ENCODE measurements around the gene CAMTA1. TPM values are rescaled to one million over a fixed set of nuclear protein-coding genes. Genes with fewer than 3 reads are reported as not detected.

The CAMTA1 gene
- polyA plus RNA-seq, 1 experiment, result 23.1 TPM

DNA sequence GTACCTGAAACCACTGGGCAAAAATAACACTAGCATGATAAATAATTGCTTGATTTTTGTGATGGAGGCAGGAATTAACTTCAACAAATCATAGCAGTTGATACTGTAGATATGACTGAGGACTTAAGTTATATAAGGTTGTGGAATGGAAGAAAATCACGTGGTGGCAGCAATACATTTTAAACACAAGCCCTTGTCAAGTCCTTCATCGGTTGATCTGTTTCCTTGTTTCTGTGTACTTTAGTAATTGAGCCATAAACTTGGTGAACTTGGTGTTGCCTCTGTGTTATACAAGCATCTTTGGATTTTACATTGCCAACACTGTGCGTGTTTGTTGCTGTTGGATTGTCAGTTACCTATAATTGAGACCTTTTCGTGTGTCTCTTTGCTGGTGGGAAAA is 114.4 kb downstream of the CAMTA1 start:
- no peaks in the 10 kb centered on the region for H3K36me3 ChIP-seq (ENCODE audit: control insufficient read depth, insufficient read depth, low read length)
- TF ChIP-seq, protein P1, sequence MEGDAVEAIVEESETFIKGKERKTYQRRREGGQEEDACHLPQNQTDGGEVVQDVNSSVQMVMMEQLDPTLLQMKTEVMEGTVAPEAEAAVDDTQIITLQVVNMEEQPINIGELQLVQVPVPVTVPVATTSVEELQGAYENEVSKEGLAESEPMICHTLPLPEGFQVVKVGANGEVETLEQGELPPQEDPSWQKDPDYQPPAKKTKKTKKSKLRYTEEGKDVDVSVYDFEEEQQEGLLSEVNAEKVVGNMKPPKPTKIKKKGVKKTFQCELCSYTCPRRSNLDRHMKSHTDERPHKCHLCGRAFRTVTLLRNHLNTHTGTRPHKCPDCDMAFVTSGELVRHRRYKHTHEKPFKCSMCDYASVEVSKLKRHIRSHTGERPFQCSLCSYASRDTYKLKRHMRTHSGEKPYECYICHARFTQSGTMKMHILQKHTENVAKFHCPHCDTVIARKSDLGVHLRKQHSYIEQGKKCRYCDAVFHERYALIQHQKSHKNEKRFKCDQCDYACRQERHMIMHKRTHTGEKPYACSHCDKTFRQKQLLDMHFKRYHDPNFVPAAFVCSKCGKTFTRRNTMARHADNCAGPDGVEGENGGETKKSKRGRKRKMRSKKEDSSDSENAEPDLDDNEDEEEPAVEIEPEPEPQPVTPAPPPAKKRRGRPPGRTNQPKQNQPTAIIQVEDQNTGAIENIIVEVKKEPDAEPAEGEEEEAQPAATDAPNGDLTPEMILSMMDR (IDR thresholded peaks at IDR 0.05; ENCODE audit: insufficient read depth, low read depth, low read length), result no peak
- ChIA-PET CTCF (interaction anchor here (0.6 to 1.2 kb wide), 2 partner anchors 9 to 59 kb away, joined by 3 to 8 read pairs; no protein-coding TSS in a partner anchor), POLR2A (no interaction called here)
- no peaks in the 10 kb centered on the region for H3K27me3 ChIP-seq (ENCODE audit: control insufficient read depth, insufficient read depth, low read length)
- DNase-seq (ENCODE audit: low read depth), result no peak
- H3K4me3 ChIP-seq (ENCODE audit: low read depth, low read length), result no peak overlapping the region

DNA sequence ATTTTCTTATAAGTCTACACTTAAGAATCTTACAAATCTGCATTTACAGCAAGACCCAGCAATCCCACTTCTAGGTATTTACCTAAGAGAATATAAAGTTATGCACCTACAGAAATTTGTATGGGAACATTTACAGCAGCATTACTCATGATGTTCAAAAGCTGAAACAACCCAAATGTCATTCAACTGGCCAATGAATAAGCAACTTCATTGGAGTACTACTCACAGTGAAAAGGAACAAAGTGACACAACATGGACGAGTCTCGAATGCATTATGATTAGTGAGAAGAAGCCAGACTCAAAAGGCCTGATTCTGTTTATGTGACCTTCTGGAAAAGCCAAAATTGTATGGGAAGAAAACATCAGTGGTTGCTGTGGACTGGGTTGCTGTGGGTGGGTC is 116.9 kb downstream of the CAMTA1 start:
- CTCF ChIA-PET, result no interaction called here
- POLR2A ChIA-PET, result no interaction called here

DNA sequence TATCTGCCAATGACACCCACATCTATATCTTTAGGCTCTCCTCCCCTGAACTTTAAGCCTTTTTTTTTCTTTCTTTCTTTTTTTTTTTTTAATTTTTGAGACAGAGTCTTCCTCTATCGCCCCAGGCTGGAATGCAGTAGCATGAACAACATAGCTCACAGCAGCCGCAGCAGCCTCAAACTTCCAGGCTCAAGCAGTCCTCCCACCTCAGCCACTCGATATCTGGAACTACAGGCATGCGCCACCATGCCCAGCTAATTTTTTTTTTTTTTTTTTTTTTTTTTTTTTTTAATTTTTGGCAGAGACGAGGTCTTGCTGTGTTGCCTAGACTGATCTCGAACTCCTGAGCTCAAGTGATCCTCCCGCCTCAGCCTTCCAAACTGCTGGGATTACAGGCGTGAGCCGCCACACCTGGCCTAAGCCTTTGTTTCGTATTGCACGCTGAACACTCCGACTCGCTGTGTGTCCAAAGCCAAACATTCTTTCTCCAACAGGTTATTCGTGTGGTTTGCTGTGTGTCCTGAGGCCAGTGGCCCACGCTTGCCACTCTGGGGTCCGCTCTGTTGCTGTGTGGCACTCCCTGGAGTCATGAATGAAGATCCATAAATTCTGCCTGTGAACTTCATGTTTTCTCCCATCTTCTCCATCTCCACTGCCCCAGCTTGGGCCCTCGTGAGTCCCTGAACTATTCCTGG is 119.4 kb downstream of the CAMTA1 start:
- DNase-seq (ENCODE audit: low read depth), result no peak
- H3K27me3 ChIP-seq (ENCODE audit: control insufficient read depth, insufficient read depth, low read length), result no peaks in the 10 kb centered on the region
- ChIA-PET POLR2A (interaction anchor here (0.6 to 0.7 kb wide), 3 partner anchors 45 to 158 kb away, joined by 3 to 7 read pairs (median 5); no protein-coding TSS in a partner anchor), CTCF (interaction anchor here (1.2 to 1.7 kb wide), 2 partner anchors 10 to 15 kb away, joined by 4 to 5 read pairs; no protein-coding TSS in a partner anchor)
- H3K4me3 ChIP-seq (ENCODE audit: low read depth, low read length), result no peak overlapping the region
- TF ChIP-seq, protein P1 (IDR thresholded peaks at IDR 0.05; ENCODE audit: insufficient read depth, low read depth, low read length), result no peak
- no peaks in the 10 kb centered on the region for H3K36me3 ChIP-seq (ENCODE audit: control insufficient read depth, insufficient read depth, low read length)

More for the DNA sequence above, 116.9 kb downstream of the CAMTA1 start:
- H3K4me3 ChIP-seq (ENCODE audit: low read depth, low read length), result no peak overlapping the region
- no peak for DNase-seq (ENCODE audit: low read depth)
- TF ChIP-seq, protein P1 (IDR thresholded peaks at IDR 0.05; ENCODE audit: insufficient read depth, low read depth, low read length), result no peak
- no peaks in the 10 kb centered on the region for H3K36me3 ChIP-seq (ENCODE audit: control insufficient read depth, insufficient read depth, low read length)
- H3K27me3 ChIP-seq (ENCODE audit: control insufficient read depth, insufficient read depth, low read length), result no peaks in the 10 kb centered on the region

DNA sequence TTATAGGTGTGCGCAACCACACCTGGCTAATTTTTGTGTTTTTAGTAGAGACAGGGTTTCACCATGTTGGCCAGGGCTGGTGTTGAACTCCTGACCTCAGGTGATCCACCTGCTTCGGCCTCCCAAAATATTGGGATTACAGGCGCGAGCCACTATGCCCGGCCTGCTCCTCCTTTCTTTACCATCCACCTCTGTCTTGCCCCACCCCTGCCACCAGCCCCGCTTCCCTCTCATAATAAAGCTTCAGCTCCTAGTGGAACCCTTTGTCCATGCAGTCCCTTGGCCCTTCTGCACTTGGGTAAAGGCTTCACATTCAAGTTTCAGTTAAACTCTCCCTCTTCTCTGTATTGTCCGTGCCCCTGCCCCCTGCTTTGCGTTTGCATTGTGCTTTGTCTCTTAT is 120.1 kb downstream of the CAMTA1 start:
- TF ChIP-seq, protein P1 (IDR thresholded peaks at IDR 0.05; ENCODE audit: insufficient read depth, low read depth, low read length), result no peak
- no peak overlapping the region for H3K4me3 ChIP-seq (ENCODE audit: low read depth, low read length)
- ChIA-PET CTCF (interaction anchor here (1.7 kb wide), 1 partner anchor 15 kb away, joined by 5 read pairs; no protein-coding TSS in a partner anchor), POLR2A (interaction anchor here (0.6 kb wide), 1 partner anchor 159 kb away, joined by 5 read pairs; no protein-coding TSS in a partner anchor)
- no peaks in the 10 kb centered on the region for H3K36me3 ChIP-seq (ENCODE audit: control insufficient read depth, insufficient read depth, low read length)
- no peak for DNase-seq (ENCODE audit: low read depth)
- H3K27me3 ChIP-seq (ENCODE audit: control insufficient read depth, insufficient read depth, low read length), result no peaks in the 10 kb centered on the region

DNA sequence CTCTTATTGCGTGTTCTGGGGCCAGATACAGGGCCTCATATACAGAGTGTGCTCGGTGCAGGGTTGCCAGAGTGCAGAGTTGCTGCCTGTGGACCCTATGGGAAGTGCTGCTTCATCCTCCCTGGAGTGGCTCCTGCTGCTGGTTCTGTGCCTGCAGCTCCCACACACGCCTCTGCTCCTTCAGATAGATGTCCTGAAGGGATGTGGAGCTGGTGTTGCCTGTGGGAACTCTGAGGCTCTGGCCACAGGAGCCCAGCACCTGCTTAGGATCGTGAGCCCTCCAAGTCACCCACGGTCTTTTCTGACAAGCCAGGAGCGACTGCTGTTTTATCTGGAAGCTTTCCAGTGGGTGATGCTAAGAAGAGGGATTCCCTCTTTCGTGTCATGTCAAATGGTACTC is 120.5 kb downstream of the CAMTA1 start:
- DNase-seq (ENCODE audit: low read depth), result no peak
- TF ChIP-seq, protein P1 (IDR thresholded peaks at IDR 0.05; ENCODE audit: insufficient read depth, low read depth, low read length), result no peak
- Histone ChIP-seq H3K27me3 (ENCODE audit: control insufficient read depth, insufficient read depth, low read length) (no peaks in the 10 kb centered on the region), H3K4me3 (ENCODE audit: low read depth, low read length) (no peak overlapping the region), H3K36me3 (ENCODE audit: control insufficient read depth, insufficient read depth, low read length) (no peaks in the 10 kb centered on the region)
- CTCF ChIA-PET, result interaction anchor here (1.7 kb wide), 1 partner anchor 16 kb away, joined by 5 read pairs; no protein-coding TSS in a partner anchor
- POLR2A ChIA-PET, result no interaction called here
